ENCODE data around the gene NTRK3.

DNA sequence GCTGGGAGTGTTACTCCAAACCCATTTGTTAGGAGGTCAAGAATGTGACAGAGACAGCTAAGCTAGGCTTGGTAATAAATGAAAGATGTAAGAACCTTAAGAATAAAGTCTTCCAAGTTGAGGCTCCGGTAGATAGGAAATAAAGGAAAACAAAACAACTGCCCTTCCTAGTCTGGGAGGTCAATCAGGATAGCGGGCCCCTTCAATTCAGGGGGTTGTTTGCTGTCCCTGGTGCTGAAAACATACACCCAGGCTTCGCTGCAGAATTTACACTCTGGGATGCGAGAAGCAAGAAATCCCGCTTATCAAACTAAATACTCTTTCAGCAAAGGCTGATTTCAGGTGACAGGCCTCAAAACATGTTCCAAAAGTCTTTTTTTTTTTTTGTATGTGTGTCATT, 393.4 kb downstream of the NTRK3 start:
- TF ChIP-seq, protein P1, sequence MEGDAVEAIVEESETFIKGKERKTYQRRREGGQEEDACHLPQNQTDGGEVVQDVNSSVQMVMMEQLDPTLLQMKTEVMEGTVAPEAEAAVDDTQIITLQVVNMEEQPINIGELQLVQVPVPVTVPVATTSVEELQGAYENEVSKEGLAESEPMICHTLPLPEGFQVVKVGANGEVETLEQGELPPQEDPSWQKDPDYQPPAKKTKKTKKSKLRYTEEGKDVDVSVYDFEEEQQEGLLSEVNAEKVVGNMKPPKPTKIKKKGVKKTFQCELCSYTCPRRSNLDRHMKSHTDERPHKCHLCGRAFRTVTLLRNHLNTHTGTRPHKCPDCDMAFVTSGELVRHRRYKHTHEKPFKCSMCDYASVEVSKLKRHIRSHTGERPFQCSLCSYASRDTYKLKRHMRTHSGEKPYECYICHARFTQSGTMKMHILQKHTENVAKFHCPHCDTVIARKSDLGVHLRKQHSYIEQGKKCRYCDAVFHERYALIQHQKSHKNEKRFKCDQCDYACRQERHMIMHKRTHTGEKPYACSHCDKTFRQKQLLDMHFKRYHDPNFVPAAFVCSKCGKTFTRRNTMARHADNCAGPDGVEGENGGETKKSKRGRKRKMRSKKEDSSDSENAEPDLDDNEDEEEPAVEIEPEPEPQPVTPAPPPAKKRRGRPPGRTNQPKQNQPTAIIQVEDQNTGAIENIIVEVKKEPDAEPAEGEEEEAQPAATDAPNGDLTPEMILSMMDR (IDR thresholded peaks at IDR 0.05) = no peak
- no peak for TF ChIP-seq POLR2A (IDR thresholded peaks at IDR 0.05)
